K562 (cell line): ENCODE measurements around the gene MIDN. TPM values are rescaled to one million over a fixed set of nuclear protein-coding genes. Genes with fewer than 3 reads are reported as not detected.
A peak's percentile ranks its signal among the peaks of the same experiment; 100 is the strongest.

Experiments used
- BCOR ChIP-seq: fragments of 450-650 bp; IDR thresholded peaks from 2 replicates; pipeline ENCODE4 v1.6.1; 2016
- CBFA2T2 ChIP-seq: fragments of 450-650 bp; conservative IDR thresholded peaks from 2 replicates; pipeline ENCODE4 v1.6.1; 2017; ENCODE audit warnings: mild to moderate bottlenecking
- CREM ChIP-seq: IDR thresholded peaks from 2 replicates; pipeline ENCODE4 v1.6.1; 2014; ENCODE audit warnings: antibody characterized with exemption, low read depth
- DACH1 ChIP-seq: fragments of 450-650 bp; IDR thresholded peaks from 2 replicates; pipeline ENCODE4 v1.6.1; 2018; ENCODE audit not compliant: partially characterized antibody
- EWSR1 ChIP-seq: fragments of 450-650 bp; IDR thresholded peaks from 2 replicates; pipeline ENCODE4 v1.6.1; 2018; ENCODE audit warnings: borderline replicate concordance, mild to moderate bottlenecking, low read depth, moderate library complexity; ENCODE audit not compliant: partially characterized antibody
- FOXA1 ChIP-seq: fragments of 450-650 bp; IDR thresholded peaks from 2 replicates; pipeline ENCODE4 v1.6.1; 2016; ENCODE audit warnings: mild to moderate bottlenecking, borderline replicate concordance
- HNRNPH1 ChIP-seq: fragments of 200-400 bp; formaldehyde crosslinking; optimal IDR thresholded peaks from 2 replicates; pipeline ENCODE3; 2017; ENCODE audit warnings: low read depth, mild to moderate bottlenecking, low read length, moderate library complexity
- ILF3 ChIP-seq: fragments of 450-650 bp; IDR thresholded peaks from 2 replicates; pipeline ENCODE4 v1.6.1; 2018; ENCODE audit warnings: antibody characterized with exemption, mild to moderate bottlenecking, moderate library complexity, borderline replicate concordance
- KLF13 ChIP-seq: fragments of 450-650 bp; IDR thresholded peaks from 2 replicates; pipeline ENCODE4 v1.6.1; 2016; ENCODE audit warnings: missing genetic modification characterization, low read depth, mild to moderate bottlenecking, missing compliant biosample characterization, moderate library complexity, borderline replicate concordance
- LARP7 ChIP-seq: fragments of 450-650 bp; IDR thresholded peaks from 2 replicates; pipeline ENCODE4 v1.6.1; 2016
- MCM5 ChIP-seq: fragments of 450-650 bp; IDR thresholded peaks from 2 replicates; pipeline ENCODE4 v1.6.1; 2016; ENCODE audit warnings: low read depth
- PHF20 ChIP-seq: fragments of 450-650 bp; IDR thresholded peaks from 2 replicates; pipeline ENCODE4 v1.6.1; 2018; ENCODE audit not compliant: partially characterized antibody
- POLR3G ChIP-seq: IDR thresholded peaks from 2 replicates; pipeline ENCODE4 v1.6.1; 2011; ENCODE audit not compliant: insufficient read length, insufficient replicate concordance; ENCODE audit errors: extremely low read depth
- RAD21 ChIP-seq, 2 experiments: fragments of 250-450 bp in 1 of 2; fragments of 450-650 bp in 1 of 2; sonication (Bioruptor Pico) in 1 of 2; formaldehyde crosslinking in 1 of 2; IDR thresholded peaks in 1 of 2; conservative IDR thresholded peaks in 1 of 2; 2 replicates each; pipeline versions ENCODE4 v1.4.0 to v1.8.0; 2020 to 2022; ENCODE audit warnings: mild to moderate bottlenecking in 2 of 2, moderate library complexity in 1 of 2
- RFX1 ChIP-seq: fragments of 450-650 bp; IDR thresholded peaks from 2 replicates; pipeline ENCODE4 v1.6.1; 2016; ENCODE audit warnings: mild to moderate bottlenecking, moderate library complexity
- SMARCB1 ChIP-seq: IDR thresholded peaks from 2 replicates; pipeline ENCODE4 v1.6.1; 2011; ENCODE audit warnings: improper control_type of control experiment, low read depth; ENCODE audit not compliant: insufficient read length
- STAG1 ChIP-seq: sonication (generic); formaldehyde crosslinking; IDR thresholded peaks from 2 replicates; pipeline ENCODE4 v1.5.0; 2020; ENCODE audit warnings: missing genetic modification reagents, borderline replicate concordance
- TCF3 ChIP-seq: sonication (generic); formaldehyde crosslinking; IDR thresholded peaks from 2 replicates; pipeline ENCODE4 v1.4.0; 2020; ENCODE audit warnings: mild to moderate bottlenecking, missing genetic modification reagents
- TEAD1 ChIP-seq, 2 experiments: fragments of 450-650 bp in 1 of 2; sonication (generic) in 1 of 2; formaldehyde crosslinking; IDR thresholded peaks; 2 replicates each; pipeline versions ENCODE4 v1.4.0 to v1.8.0; 2020 to 2022; ENCODE audit warnings: mild to moderate bottlenecking in 2 of 2, missing genetic modification reagents in 1 of 2
- XRCC5 ChIP-seq: fragments of 200-400 bp; formaldehyde crosslinking; IDR thresholded peaks from 2 replicates; pipeline ENCODE4 v1.6.1; 2017; ENCODE audit warnings: low read depth, mild to moderate bottlenecking, low read length
- ZKSCAN8 ChIP-seq: fragments of 200-800 bp; sonication (Bioruptor generic); IDR thresholded peaks from 2 replicates; pipeline ENCODE4 v1.6.1; 2016; ENCODE audit warnings: missing genetic modification characterization, missing compliant biosample characterization
- polyA plus RNA-seq, 8 experiments: library from polyadenylated mRNA; depleted of rRNA in 4 of 8; stranded (reverse) in 5 of 8; unstranded in 3 of 8; fragments of >200 nt; fragmentation: Nextera tagmentation in 2 of 8; fragmentation: Illumina TruSeq in 1 of 8; extraction: Ambion mirVana in 2 of 8; extraction: Trizol in 1 of 8; gene quantifications; 2 replicates each; pipeline versions ENCODE4 v1.2.1 to v1.2.3, GENCODE V29; 2011 to 2014; ENCODE audit warnings: inconsistent platforms in 1 of 8, missing spikeins in 1 of 8
- total RNA-seq, 7 experiments: library from RNA; depleted of rRNA in 6 of 7; stranded (reverse); fragments of >200 nt in 6 of 7; fragmentation: Illumina TruSeq in 2 of 7; extraction: Trizol in 2 of 7; gene quantifications; 2 replicates each; pipeline versions ENCODE4 v1.2.1 to v1.2.3, GENCODE V29; 2011 to 2021; ENCODE audit warnings: low replicate concordance in 1 of 7
- TF ChIP-seq, protein P1 (sequence below), 2 experiments: fragments of 450-650 bp in 1 of 2; sonication (generic) in 1 of 2; formaldehyde crosslinking; conservative IDR thresholded peaks; 2 replicates each; pipeline versions ENCODE4 v1.4.0 to v1.8.1; 2020 to 2022; ENCODE audit warnings: mild to moderate bottlenecking in 1 of 2, missing genetic modification reagents in 1 of 2
- TF ChIP-seq, protein P2 (sequence below): sonication (generic); formaldehyde crosslinking; IDR thresholded peaks from 2 replicates; pipeline ENCODE4 v1.8.0; 2022; ENCODE audit warnings: mild to moderate bottlenecking, missing genetic modification reagents
- TF ChIP-seq, protein P3 (sequence below), 2 experiments: IDR thresholded peaks; 2 replicates each; pipeline ENCODE4 v1.6.1; 2011; ENCODE audit warnings: borderline replicate concordance in 1 of 2, control low read depth in 1 of 2, low read depth in 1 of 2, low read length in 1 of 2, mild to moderate bottlenecking in 1 of 2, mixed read lengths in 1 of 2, moderate library complexity in 1 of 2; ENCODE audit not compliant: insufficient read depth in 1 of 2, insufficient read length in 1 of 2, poor library complexity in 1 of 2, severe bottlenecking in 1 of 2; ENCODE audit errors: extremely low read depth in 1 of 2

MIDN gene
- total and polyA plus RNA-seq, 9 of the 15 experiments (the other 6 are each of a cell fraction or from before 2014, with no cell fraction given), result 0.17 to 120 (median 10.1) TPM

GRCh38 chr19:1279782-1280341 is 31.5 kb downstream of the MIDN start (continued):
- TF ChIP-seq KLF13 (tag) (no peak), HNRNPH1 (no peak), LARP7 (peak; percentile 58; the same call in 1 of the 2 replicates), PHF20 (peak; percentile 48), ZKSCAN8 (CRISPR knock-in tag) (no peak), RFX1 (no peak), TEAD1 (CRISPR knock-in tag; IDR thresholded peaks at IDR 0.05) (no peak), CREM (peak; percentile 38; the same call in 1 of the 2 replicates), DACH1 (peak; percentile 20), SMARCB1 (no peak), CBFA2T2 (no peak), POLR3G (no peak), BCOR (peak; percentile 99), XRCC5 (0 out of 2 replicates have a peak, but pooled peaks have one; percentile 51), STAG1 (peak; percentile 89; the same call in 1 of the 2 replicates), ILF3 (no peak), FOXA1 (no peak), EWSR1 (no peak), MCM5 (no peak), RAD21 (CRISPR knock-in tag; conservative IDR thresholded peaks at IDR 0.05 in 1 of 2, IDR thresholded peaks at IDR 0.05 in 1 of 2) (peak; percentile 77 to 89), TCF3 (CRISPR knock-in tag) (0 out of 2 replicates have a peak, but pooled peaks have one; percentile 12)
- TF ChIP-seq, protein P1, sequence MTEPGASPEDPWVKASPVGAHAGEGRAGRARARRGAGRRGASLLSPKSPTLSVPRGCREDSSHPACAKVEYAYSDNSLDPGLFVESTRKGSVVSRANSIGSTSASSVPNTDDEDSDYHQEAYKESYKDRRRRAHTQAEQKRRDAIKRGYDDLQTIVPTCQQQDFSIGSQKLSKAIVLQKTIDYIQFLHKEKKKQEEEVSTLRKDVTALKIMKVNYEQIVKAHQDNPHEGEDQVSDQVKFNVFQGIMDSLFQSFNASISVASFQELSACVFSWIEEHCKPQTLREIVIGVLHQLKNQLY (CRISPR knock-in tag; conservative IDR thresholded peaks at IDR 0.05), result 0 out of 4 replicates have a peak, but pooled peaks of 1 of the 2 experiments have one; percentile 33
- TF ChIP-seq, protein P2, sequence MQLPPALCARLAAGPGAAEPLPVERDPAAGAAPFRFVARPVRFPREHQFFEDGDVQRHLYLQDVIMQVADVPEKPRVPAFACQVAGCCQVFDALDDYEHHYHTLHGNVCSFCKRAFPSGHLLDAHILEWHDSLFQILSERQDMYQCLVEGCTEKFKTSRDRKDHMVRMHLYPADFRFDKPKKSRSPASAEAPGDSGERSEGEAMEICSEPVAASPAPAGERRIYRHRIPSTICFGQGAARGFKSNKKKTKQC, result no peak
- TF ChIP-seq, protein P3, sequence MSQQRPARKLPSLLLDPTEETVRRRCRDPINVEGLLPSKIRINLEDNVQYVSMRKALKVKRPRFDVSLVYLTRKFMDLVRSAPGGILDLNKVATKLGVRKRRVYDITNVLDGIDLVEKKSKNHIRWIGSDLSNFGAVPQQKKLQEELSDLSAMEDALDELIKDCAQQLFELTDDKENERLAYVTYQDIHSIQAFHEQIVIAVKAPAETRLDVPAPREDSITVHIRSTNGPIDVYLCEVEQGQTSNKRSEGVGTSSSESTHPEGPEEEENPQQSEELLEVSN (IDR thresholded peaks at IDR 0.05; ENCODE audit: borderline replicate concordance in 1 of 2, extremely low read depth in 1 of 2, insufficient read depth in 1 of 2, insufficient read length in 1 of 2, low read depth in 1 of 2, low read length in 1 of 2, poor library complexity in 1 of 2, severe bottlenecking in 1 of 2), result peak in 1 of 2 experiments; percentile 11
